HG03571 (cell line): ENCODE measurements around the gene SMIM24.

Experiments used
- ATAC-seq: cut with Tn5 transposase; IDR thresholded peaks from one replicate; pipeline ENCODE4 v1.9.1; 2021; ENCODE audit not compliant: unreplicated experiment

The SMIM24 gene

DNA sequence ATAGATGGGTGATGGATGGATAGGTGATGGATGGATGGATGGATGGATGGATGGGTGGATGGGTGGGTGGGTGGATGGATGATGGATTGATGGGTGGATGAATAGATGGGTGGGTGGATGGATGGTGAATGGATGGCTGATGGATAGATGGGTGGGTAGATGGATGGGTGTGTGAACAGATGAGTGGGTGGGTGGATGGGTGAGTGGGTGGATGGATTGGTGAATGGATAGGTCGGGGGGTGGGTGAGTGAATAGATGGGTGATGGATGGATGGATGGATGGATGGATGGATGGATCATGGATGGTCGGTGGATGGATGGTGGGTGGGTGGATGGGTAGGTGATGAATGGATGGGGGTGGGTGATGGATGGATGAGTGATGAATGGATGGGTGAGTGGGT is 3.5 kb downstream of the SMIM24 start:
- ATAC-seq = no peak

DNA sequence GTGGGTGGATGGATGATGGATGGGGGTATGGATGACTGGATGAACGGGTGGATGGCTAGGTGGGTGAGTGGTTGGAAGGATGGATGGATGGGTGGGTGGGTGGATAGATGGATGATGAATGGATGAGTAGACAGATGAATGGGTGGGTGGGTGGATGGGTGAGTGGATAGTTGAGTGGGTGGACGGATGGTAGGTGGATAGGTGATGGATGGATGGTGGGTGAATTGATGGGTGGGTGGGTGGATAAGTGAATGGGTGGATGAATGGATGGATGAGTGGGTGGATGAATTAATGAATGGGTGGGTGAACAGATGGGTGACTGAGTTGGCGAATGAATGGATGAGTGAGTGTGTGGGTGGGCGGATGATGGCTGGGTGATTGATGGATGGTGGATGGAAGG is 4.9 kb downstream of the SMIM24 start:
- ATAC-seq = no peak

DNA sequence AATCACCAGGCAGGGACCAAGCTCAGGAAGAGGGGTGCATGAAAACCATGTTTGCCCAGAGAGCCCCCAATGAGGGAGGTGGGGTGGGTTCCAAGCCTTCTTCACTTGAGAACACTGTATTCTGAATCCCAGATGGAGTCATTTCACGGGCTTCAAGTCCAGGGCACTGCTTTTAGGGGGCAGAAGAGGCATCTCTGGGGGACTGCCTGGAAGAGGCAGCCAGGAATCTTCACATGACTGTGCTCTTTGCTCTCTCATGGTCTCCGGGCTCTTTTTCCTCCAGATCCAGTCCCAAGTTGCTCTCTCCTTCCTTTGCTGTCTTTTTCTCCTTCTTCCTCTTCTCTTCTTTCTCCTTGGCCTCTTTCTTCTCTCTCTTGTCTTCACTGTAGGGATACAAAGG is 5.7 kb downstream of the SMIM24 start:
- no peak for ATAC-seq

DNA sequence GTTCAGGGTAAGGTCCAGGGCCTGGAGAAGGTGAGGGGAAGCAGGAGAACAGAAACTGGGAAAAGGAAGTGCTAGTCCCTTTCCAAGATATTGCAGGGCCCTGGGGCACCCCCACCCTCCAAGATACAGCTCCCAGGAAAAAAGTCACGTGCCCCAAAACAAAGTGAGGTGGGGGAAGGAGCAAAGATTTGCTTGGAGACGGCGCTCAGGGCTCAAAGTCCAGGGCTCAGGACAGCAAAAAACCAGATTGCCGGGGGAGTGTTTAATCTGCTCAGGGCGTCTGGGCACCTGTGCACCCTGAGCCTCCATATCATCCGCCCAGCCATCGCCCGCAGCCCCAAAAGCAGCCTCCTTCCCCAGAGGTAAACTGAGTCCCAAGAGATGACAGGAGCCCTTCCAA is 6.3 kb downstream of the SMIM24 start:
- ATAC-seq = no peak

- no peak for ATAC-seq
Observed at GRCh38 chr19:3471954-3472655, 8.2 kb downstream of the SMIM24 start.

DNA sequence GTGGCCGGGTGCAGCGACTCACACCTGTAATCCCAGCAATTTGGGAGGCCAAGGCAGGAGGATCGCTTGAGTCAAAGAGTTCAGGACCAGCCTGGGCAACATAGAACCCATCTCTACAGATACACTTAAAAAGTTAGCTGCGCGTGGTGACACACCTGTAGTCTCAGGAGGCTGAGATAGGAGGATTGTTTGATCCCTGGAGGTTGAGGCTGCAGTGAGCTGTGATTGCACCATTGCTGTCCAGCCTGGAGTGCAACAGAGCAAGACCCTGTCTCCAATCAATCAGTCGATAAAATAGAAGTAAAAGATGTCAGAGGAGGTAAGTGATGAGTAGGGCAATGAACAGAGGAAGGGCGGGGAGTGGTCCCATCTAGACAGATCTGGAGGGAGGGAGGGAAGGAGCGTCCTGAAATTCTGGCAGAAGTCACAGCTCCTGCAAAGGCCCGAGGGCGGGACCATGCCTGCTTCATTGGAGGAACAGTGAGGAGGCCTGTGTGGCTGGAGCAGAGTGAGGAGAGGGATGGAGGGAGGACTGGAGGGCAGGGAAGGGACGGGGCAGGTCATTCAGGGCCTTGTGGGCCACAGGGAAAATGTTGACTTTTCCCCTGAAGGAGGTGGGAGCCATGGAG is 9.7 kb downstream of the SMIM24 start:
- ATAC-seq = no peak

GRCh38 chr19:3469638-3470499 is 10.5 kb downstream of the SMIM24 start:
- ATAC-seq = no peak

DNA sequence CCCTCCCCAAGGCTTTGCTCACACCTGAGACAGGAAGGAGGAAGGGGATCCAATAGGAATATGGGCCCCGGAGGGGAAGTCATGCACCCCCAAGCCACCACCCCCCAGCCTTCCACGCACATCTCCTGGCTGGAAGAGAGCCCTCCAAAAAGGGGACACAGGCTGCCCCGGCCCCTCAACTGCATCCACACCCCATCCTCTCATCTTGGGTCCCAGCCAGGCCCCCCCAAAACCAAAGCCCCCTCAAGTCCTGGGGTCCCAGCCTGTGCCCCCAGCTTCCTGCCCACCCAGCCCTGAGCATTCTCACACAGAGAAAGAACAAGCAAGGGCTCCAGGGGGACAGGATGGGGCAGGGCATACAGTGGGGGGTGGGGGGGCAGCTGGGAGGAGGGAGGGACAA is 12.1 kb downstream of the SMIM24 start:
- no peak for ATAC-seq

DNA sequence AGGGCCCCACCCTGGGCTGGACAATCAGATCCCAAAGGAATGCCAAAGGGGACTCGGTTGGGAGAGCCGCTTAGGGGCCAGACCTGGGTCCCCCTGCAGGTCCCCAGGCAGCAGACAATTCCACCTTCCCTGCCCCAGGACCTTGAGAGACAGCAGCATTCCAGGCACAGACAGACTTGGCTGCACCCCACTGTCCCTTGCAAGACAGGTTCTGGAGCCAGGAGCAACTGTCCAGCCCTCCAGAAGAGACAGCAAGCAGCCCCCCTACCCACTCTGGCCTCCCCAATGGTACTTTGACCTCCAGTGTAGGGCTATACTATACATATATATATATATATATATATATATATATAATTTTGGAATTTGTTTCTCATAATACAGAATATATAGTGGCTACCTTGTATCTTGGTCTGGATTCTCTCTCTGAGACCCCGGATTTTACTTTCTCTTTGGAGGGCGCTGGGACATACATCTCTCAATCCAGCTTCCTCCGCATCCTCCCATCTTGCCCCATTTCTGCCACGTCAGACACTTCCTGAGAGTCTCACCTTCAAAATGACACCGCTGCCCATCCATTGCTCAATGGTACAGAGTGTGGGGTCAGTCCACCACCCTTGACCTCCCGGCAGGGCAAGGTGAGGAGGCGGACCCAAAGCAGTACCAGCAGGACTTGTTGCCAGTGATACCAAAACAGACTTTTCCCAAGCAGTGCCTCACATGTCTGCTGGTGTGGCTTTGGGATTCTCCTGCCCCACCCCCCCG is 12.7 kb downstream of the SMIM24 start:
- ATAC-seq = no peak

GRCh38 chr19:3466635-3467034 is 13.7 kb downstream of the SMIM24 start:
- ATAC-seq = no peak

DNA sequence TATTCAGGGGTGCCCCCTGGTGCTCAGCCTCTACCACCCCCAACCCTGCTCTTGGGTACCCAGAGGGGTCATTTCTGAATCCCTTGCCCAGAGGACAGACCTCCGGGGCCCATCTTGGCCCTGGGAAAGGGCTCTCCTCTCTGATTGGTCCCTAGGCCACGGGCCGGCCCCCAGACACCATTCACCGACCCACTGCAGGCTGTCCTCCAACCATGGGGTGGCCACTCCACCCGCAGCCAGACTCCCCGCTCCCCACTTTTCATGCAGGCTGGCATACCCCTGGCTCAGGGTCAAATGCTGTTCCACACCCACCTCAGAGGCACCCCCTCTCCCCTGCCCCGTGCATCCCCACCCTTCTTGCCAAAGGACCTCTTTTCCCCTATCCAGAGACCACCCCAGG is 14.8 kb downstream of the SMIM24 start:
- no peak for ATAC-seq

- ATAC-seq = no peak
Observed at GRCh38 chr19:3464587-3465235, 15.6 kb downstream of the SMIM24 start.

GRCh38 chr19:3463714-3464586 is 16.4 kb downstream of the SMIM24 start:
- ATAC-seq = no peak

- no peak for ATAC-seq
Observed at GRCh38 chr19:3462991-3463713, 17.2 kb downstream of the SMIM24 start.

DNA sequence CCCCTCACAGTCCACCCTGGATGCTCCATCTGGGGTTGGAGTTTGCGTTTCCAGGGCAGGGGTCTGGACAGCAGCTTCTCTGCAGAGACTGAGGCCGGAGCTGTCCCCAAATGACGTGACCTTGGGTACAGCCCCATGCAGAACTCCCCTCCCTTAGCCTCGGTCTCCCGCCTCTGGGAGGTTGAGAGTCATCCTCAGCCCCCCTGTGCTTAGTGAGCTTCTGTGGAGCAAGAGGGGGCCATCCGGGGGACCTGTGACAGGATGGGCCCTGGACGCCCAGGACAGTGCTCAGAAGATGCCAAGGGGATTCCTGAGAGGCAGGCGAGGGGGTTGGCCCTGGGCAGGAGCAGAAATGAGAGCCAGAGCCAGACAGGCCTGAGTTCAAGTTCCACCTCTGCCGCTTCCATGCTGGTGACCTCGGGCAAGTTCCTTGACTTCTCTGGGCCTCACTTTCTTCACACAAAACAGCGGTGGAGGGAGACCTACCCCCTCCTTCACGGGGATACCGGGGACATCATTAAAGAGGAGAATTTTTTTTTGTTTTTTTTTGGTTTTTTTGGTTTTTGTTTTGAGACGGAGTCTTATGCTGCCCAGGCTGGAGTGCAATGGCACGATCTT is 20.3 kb downstream of the SMIM24 start:
- ATAC-seq = no peak

DNA sequence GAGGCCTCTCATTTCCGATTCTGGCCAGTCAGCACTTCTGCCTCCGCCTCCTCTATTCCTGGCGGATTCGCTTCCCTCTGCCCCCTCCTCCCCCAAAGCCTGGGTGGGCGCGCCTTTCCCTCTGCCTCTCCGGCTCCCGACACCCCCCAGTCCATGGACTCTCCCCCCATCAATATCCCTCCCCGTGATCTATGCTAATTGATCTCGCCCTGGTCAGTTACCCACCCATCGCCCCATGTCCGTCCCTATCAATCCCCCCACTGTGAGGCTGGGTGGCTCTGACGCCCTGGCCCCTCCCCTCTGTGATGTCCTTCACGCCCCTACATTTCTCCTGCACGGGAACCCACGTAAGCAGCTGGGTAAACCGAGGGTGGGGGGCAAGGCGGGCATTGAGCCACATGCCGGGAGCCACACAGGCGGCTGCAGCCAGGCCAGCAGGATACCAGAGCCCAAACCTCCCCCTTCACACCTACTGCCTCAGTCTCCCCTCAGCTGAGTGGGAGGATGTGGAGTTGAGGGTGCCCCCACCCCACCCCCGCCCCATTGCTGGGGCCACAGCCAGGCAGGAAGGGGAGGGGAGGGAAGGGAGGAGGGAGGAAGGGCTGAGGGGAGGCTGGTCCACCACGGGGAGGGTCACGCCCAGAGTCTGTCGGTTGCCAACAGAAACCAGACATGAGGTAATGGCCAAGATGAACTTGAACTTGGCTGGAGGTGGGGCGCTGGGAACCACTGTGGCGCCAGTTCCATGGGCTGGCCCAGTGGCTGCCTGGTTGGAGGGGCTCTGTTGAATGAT is 21.0 kb downstream of the SMIM24 start:
- ATAC-seq = no peak

GRCh38 chr19:3458229-3459088 is 21.9 kb downstream of the SMIM24 start:
- ATAC-seq = no peak
